ENCODE results near the gene PRKCB.

The PRKCB gene

DNA sequence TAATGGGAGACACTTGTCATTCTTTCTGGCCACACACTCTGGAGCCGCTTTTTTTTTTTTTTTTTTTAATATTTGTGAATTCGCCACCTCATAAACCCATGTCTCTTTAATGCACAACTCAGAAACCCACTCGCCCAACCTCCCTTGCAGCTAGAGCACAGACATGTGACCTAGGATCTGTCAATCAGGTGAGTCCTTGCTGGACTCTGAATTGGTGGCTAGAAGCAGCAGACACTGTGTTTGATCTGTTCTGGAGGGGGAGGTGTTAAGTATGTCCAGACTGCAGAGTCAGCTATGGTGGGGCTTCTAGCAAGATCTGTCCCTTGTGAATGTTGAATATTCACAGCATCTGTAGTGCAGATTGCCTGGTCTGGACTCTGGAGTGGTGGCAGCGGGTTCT lies 112.1 kb downstream of the PRKCB start:
- POLR2A ChIA-PET (ENCODE audit: low non-redundant PET) = no interaction called here
- H3K27ac ChIP-seq = no peak overlapping the region
- CTCF ChIA-PET = no interaction called here
- no peak for DNase-seq (ENCODE audit: low spot score)
- TF ChIP-seq, protein P1, sequence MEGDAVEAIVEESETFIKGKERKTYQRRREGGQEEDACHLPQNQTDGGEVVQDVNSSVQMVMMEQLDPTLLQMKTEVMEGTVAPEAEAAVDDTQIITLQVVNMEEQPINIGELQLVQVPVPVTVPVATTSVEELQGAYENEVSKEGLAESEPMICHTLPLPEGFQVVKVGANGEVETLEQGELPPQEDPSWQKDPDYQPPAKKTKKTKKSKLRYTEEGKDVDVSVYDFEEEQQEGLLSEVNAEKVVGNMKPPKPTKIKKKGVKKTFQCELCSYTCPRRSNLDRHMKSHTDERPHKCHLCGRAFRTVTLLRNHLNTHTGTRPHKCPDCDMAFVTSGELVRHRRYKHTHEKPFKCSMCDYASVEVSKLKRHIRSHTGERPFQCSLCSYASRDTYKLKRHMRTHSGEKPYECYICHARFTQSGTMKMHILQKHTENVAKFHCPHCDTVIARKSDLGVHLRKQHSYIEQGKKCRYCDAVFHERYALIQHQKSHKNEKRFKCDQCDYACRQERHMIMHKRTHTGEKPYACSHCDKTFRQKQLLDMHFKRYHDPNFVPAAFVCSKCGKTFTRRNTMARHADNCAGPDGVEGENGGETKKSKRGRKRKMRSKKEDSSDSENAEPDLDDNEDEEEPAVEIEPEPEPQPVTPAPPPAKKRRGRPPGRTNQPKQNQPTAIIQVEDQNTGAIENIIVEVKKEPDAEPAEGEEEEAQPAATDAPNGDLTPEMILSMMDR (conservative IDR thresholded peaks at IDR 0.05; ENCODE audit: low read depth) = no peak

DNA sequence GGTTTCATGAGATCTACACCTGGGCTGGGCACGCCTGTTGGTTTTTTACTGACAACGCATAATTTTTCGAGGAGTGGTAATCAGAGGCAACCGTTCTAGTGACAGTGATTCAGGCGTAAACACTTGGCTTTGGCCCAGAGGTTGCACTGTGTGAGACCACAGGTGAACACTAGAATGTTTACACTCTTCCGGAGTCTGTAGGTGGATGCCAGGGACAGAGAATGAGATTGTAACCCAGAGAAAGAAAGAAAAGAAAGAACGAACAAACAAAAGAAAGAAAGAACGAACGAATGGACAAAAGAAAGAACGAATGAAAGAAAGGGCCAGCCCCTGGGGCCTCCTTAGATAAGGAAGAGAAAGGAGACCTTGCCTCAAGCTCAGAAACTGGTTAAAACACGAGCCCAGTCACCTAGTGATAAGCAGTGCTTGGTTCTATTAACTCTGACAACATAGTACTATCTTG lies 113.2 kb downstream of the PRKCB start:
- CTCF ChIA-PET = no interaction called here
- POLR2A ChIA-PET (ENCODE audit: low non-redundant PET) = no interaction called here
- TF ChIP-seq, protein P1 (conservative IDR thresholded peaks at IDR 0.05; ENCODE audit: low read depth) = no peak
- no peak overlapping the region for H3K27ac ChIP-seq
- no peak for DNase-seq (ENCODE audit: low spot score)

DNA sequence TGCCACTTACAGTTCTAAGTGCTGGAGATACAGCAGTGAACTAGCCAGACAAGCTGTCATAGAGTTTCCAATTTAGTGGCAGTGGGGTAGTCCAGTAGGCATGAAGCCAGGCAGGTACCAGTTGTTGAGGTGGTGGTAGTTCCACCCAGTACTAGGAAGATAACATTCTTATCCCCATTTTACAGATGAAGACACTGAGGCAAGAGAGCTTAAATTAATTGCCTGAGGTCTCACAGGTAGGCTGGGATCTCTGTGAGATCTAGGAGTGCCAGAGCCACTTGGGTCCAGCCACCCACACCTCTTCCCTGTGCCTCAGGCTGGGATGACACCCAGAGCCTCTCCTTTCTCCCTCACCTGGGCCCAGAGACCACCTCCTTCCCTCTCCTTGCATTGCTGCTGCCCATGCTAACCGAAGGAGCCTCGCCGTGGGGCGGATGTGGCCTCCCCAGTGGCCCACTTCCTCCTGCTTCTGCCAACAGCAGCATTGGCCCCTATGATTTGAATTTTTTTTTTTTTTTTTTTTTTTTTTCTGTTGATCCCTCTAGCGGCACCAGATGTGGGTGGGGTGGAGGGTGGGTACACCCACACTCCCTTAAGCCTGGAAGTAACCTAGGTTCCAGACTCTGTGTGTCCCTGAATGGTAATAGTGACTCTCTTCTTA lies 114.0 kb downstream of the PRKCB start:
- no peak for DNase-seq (ENCODE audit: low spot score)
- TF ChIP-seq, protein P1 (conservative IDR thresholded peaks at IDR 0.05; ENCODE audit: low read depth) = no peak
- H3K27ac ChIP-seq = no peak overlapping the region
- POLR2A ChIA-PET (ENCODE audit: low non-redundant PET) = no interaction called here
- CTCF ChIA-PET = interaction anchor here (0.6 kb wide), 1 partner anchor 16 kb away, joined by 4 read pairs; no protein-coding TSS in a partner anchor

DNA sequence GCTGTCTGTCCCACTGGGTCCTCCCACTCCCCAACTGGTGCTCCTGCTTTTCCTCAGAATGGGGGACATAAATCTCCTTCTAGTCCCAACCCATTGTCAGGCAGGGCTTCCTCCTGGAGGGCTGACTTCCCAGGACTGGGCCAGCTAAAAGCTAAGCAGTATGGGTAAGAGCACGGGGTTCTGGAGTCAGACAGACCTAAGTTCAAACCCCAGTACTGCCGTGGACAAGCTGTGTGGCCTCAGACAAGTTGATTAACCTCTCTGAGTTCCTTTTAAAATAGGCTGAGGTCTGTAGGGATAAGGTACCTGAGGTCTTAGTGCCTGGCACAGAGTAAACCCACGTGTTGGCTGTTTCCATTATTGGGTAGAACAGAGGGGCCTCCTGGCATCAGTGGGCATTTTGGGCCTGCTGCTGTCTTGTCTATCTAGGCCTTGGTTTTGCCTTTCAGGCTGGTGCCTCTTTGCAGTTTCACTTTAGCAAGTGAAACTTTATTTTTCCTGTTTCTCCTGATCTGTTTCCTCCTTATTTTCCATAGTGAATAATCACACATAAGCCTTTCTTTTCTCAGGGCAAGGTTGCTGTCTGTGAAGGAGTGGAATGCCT lies 114.6 kb downstream of the PRKCB start:
- ChIA-PET POLR2A (ENCODE audit: low non-redundant PET) (no interaction called here), CTCF (interaction anchor here (0.6 kb wide), 1 partner anchor 16 kb away, joined by 4 read pairs; no protein-coding TSS in a partner anchor)
- TF ChIP-seq, protein P1 (conservative IDR thresholded peaks at IDR 0.05; ENCODE audit: low read depth) = no peak
- no peak overlapping the region for H3K27ac ChIP-seq
- DNase-seq (ENCODE audit: low spot score) = no peak

DNA sequence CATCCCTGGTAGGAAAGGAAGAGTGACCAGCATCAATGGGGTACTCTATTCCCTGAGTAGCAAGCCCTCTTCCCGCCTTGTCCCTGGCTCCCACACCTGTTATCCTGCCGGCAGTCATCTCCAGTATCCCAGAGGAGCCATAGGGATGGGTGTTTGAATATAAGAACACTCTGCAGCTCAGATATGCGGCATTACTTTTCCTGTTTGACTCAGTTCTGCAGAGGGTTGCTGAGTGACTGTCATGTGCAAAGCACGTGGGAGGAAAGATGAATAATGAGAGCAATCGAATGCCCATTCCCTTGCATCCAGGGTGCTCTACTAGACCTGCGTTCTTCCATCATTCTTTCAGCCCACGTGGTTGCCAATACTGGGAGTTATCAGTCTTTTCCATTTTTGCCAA lies 115.1 kb downstream of the PRKCB start:
- CTCF ChIA-PET = no interaction called here
- TF ChIP-seq, protein P1 (conservative IDR thresholded peaks at IDR 0.05; ENCODE audit: low read depth) = no peak
- no peak overlapping the region for H3K27ac ChIP-seq
- POLR2A ChIA-PET (ENCODE audit: low non-redundant PET) = no interaction called here
- DNase-seq (ENCODE audit: low spot score) = no peak

- no peak for DNase-seq (ENCODE audit: low spot score)
- ChIA-PET CTCF (interaction anchor here (0.6 kb wide), 1 partner anchor 101 kb away, joined by 3 read pairs; no protein-coding TSS in a partner anchor), POLR2A (ENCODE audit: low non-redundant PET) (no interaction called here)
- no peak overlapping the region for H3K27ac ChIP-seq
- TF ChIP-seq, protein P1 (conservative IDR thresholded peaks at IDR 0.05; ENCODE audit: low read depth) = no peak
Observed at GRCh38 chr16:23952128-23952970, 116.6 kb downstream of the PRKCB start.

Measured in RWPE1 (cell line).